HCT116 (cell line): Measurements from ENCODE around the gene BRINP1. TPM values are rescaled to one million over a fixed set of nuclear protein-coding genes. Genes with fewer than 3 reads are reported as not detected.

Experiments used
- ATAC-seq: fragments of 200-7000 bp; cut with Tn5 transposase; 2 replicates; pipeline ENCODE4 v1.9.1; 2020; ENCODE audit warnings: mild to moderate bottlenecking, moderate library complexity
- BruUV-seq: library from RNA; stranded (reverse); fragments of 400-500 nt; replicated peaks from 2 replicates; lab custom pipeline; 2021; lab: Mats Ljungman, UMichigan
- CTCF ChIA-PET: fragments of 300-600 bp; sonication (Branson Sonifier 250); formaldehyde crosslinking; loops from one replicate; lab custom pipeline; 2021; ENCODE audit warnings: antibody characterized with exemption; lab: Charles Lee
- POLR2A ChIA-PET: fragments of 300-600, 350-600 bp; sonication (Branson Sonifier 250); formaldehyde crosslinking; loops from one replicate; lab custom pipeline; 2021; ENCODE audit warnings: antibody characterized with exemption; lab: Charles Lee
- RAD21 ChIA-PET, 2 experiments: fragments of 300-600 bp; sonication (Branson Sonifier 250); formaldehyde crosslinking; loops; one replicate each; lab custom pipeline; 2023; ENCODE audit warnings: low total read pairs in 2 of 2; ENCODE audit not compliant: uncharacterized antibody in 2 of 2, unreplicated experiment in 2 of 2, low non-redundant PET in 1 of 2; lab: Charles Lee
- DNase-seq: peaks from one replicate; pipeline ENCODE4 v3.0.0-alpha.2; 2010; ENCODE audit warnings: low read depth, low spot score
- H2AFZ ChIP-seq: fragments of 200-600 bp; shearing (Covaris generic), sonication (generic); 2 replicates; pipeline ENCODE4 v1.6.1; 2017; ENCODE audit warnings: low read depth, mixed run types, mixed read lengths, antibody characterized with exemption, low read length; ENCODE audit not compliant: poor library complexity, severe bottlenecking
- H3K27ac ChIP-seq: 2 replicates; pipeline ENCODE4 v1.5.1; 2012; ENCODE audit warnings: low read depth, low read length
- H3K27me3 ChIP-seq: fragments of 200-600 bp; sonication (generic); 2 replicates; pipeline ENCODE4 v1.6.1; 2016; ENCODE audit warnings: mixed run types, low read length, mixed read lengths; ENCODE audit not compliant: insufficient read depth
- H3K36me3 ChIP-seq, 2 experiments: fragments of 200-500 bp in 1 of 2; fragments of 200-600 bp in 1 of 2; sonication (Bioruptor generic) in 1 of 2; sonication (generic) in 1 of 2; 2 replicates each; pipeline versions ENCODE4 v1.5.1 to v1.6.1; 2014 to 2016; ENCODE audit warnings: low read length in 2 of 2, inconsistent platforms in 1 of 2, mixed read lengths in 1 of 2, mixed run types in 1 of 2; ENCODE audit not compliant: insufficient read depth in 2 of 2, control insufficient read depth in 1 of 2
- H3K4me1 ChIP-seq, 2 experiments: fragments of 200-600 bp in 1 of 2; sonication (generic) in 1 of 2; 2 replicates each; pipeline versions ENCODE4 v1.5.1 to v1.6.1; 2012 to 2017; ENCODE audit warnings: low read length in 2 of 2, inconsistent platforms in 1 of 2, mild to moderate bottlenecking in 1 of 2, mixed read lengths in 1 of 2, mixed run types in 1 of 2, moderate library complexity in 1 of 2; ENCODE audit not compliant: insufficient read depth in 2 of 2, control insufficient read depth in 1 of 2
- H3K4me2 ChIP-seq: fragments of 200-600 bp; sonication (generic); 2 replicates; pipeline ENCODE4 v1.6.1; 2017; ENCODE audit warnings: mixed run types, low read length, mixed read lengths
- H3K4me3 ChIP-seq, 2 experiments: fragments of 200-600 bp in 1 of 2; sonication (generic) in 1 of 2; replicated peaks in 1 of 2; 2 replicates each; pipeline ENCODE4 v1.5.1; 2011 to 2016; ENCODE audit warnings: low read length in 2 of 2, control low read depth in 1 of 2, low read depth in 1 of 2, mild to moderate bottlenecking in 1 of 2, mixed read lengths in 1 of 2, mixed run types in 1 of 2
- H3K79me2 ChIP-seq: fragments of 200-600 bp; sonication (generic); 2 replicates; pipeline ENCODE4 v1.6.1; 2017; ENCODE audit warnings: mild to moderate bottlenecking, mixed run types, low read length, moderate library complexity, mixed read lengths; ENCODE audit not compliant: insufficient read depth
- H3K9ac ChIP-seq: fragments of 200-600 bp; sonication (generic); 2 replicates; pipeline ENCODE4 v1.6.1; 2016; ENCODE audit warnings: low read length, mixed read lengths
- H3K9me2 ChIP-seq: fragments of 200-600 bp; sonication (generic), shearing (Covaris generic); 2 replicates; pipeline ENCODE4 v1.6.1; 2017; ENCODE audit warnings: mixed run types, mild to moderate bottlenecking, moderate library complexity; ENCODE audit not compliant: insufficient read depth
- H3K9me3 ChIP-seq, 2 experiments: fragments of 200-500 bp in 1 of 2; fragments of 200-600 bp in 1 of 2; sonication (Bioruptor generic) in 1 of 2; sonication (generic) in 1 of 2; 2 replicates each; pipeline ENCODE4 v1.6.1; 2014 to 2017; ENCODE audit warnings: low read length in 2 of 2, mixed read lengths in 2 of 2, inconsistent platforms in 1 of 2, low read depth in 1 of 2, mild to moderate bottlenecking in 1 of 2, mixed run types in 1 of 2, moderate library complexity in 1 of 2; ENCODE audit not compliant: control insufficient read depth in 1 of 2, insufficient read depth in 1 of 2
- H4K20me1 ChIP-seq: fragments of 200-600 bp; sonication (generic), shearing (Covaris generic); 2 replicates; pipeline ENCODE4 v1.6.1; 2017; ENCODE audit warnings: mixed run types, mild to moderate bottlenecking, moderate library complexity; ENCODE audit not compliant: insufficient read depth
- ATF3 ChIP-seq: IDR thresholded peaks from 2 replicates; pipeline ENCODE4 v1.6.1; 2012
- CBX3 ChIP-seq: IDR thresholded peaks from 2 replicates; pipeline ENCODE4 v1.6.1; 2012; ENCODE audit warnings: low read depth
- CEBPB ChIP-seq: IDR thresholded peaks from 2 replicates; pipeline ENCODE4 v1.6.1; 2012; ENCODE audit warnings: low read depth
- CTCF ChIP-seq, 3 experiments: fragments of 200-600 bp in 1 of 3; sonication (generic) in 1 of 3; IDR thresholded peaks in 2 of 3; conservative IDR thresholded peaks in 1 of 3; 2 replicates each; pipeline ENCODE4 v1.5.1; 2012 to 2017; ENCODE audit warnings: low read depth in 2 of 3, low read length in 2 of 3, antibody characterized with exemption in 1 of 3, borderline replicate concordance in 1 of 3, control low read depth in 1 of 3, mild to moderate bottlenecking in 1 of 3, mixed read lengths in 1 of 3, mixed run types in 1 of 3, moderate library complexity in 1 of 3; ENCODE audit not compliant: insufficient read depth in 1 of 3
- EGR1 ChIP-seq: IDR thresholded peaks from 2 replicates; pipeline ENCODE4 v1.6.1; 2012; ENCODE audit warnings: low read depth
- ELF1 ChIP-seq: IDR thresholded peaks from 2 replicates; pipeline ENCODE4 v1.6.1; 2012; ENCODE audit warnings: low read depth, borderline replicate concordance
- EZH2 ChIP-seq: fragments of 200-600 bp; sonication (generic); IDR thresholded peaks from 2 replicates; pipeline ENCODE4 v1.6.1; 2017; ENCODE audit warnings: antibody characterized with exemption, mixed run types
- POLR2AphosphoS5 ChIP-seq: IDR thresholded peaks from 2 replicates; pipeline ENCODE4 v1.6.1; 2011; ENCODE audit warnings: mild to moderate bottlenecking, low read depth, low read length, moderate library complexity
- RAD21 ChIP-seq: IDR thresholded peaks from 2 replicates; pipeline ENCODE4 v1.6.1; 2012; ENCODE audit warnings: low read depth, mild to moderate bottlenecking
- SIN3A ChIP-seq: IDR thresholded peaks from 2 replicates; pipeline ENCODE4 v1.6.1; 2012; ENCODE audit warnings: low read depth
- SRF ChIP-seq: IDR thresholded peaks from 2 replicates; pipeline ENCODE4 v1.6.1; 2012; ENCODE audit warnings: low read depth
- YY1 ChIP-seq: IDR thresholded peaks from 2 replicates; pipeline ENCODE4 v1.6.1; 2011; ENCODE audit warnings: low read length, low read depth, moderate library complexity, mild to moderate bottlenecking; ENCODE audit not compliant: insufficient replicate concordance; ENCODE audit errors: extremely low read depth
- ZBTB33 ChIP-seq: IDR thresholded peaks from 2 replicates; pipeline ENCODE4 v1.6.1; 2011; ENCODE audit warnings: mild to moderate bottlenecking, low read length, moderate library complexity; ENCODE audit not compliant: insufficient replicate concordance; ENCODE audit errors: extremely low read depth
- intact Hi-C: fragments of 100-400 bp; cut with micrococcal nuclease; formaldehyde crosslinking; loops from 2 replicates; pipeline ENCODE4 v1.10.0; 2022
- total RNA-seq: library from RNA; stranded (reverse); gene quantifications from one replicate; pipeline ENCODE4 v1.2.1, GENCODE V29; 2021; ENCODE audit not compliant: unreplicated experiment

BRINP1 gene
- total RNA-seq, 1 experiment from 2014 or later: not detected

GRCh38 chr9:119255116-119255515 is 114.1 kb downstream of the BRINP1 start:
- no peak for ATAC-seq
- Histone ChIP-seq H3K9me2 (no peaks in the 10 kb centered on the region), H3K36me3 (no peaks in the 10 kb centered on the region), H2AFZ (no peak overlapping the region), H3K79me2 (no peaks in the 10 kb centered on the region), H3K27ac (no peak overlapping the region), H3K4me3 (no peak overlapping the region)
- RAD21 ChIA-PET: no interaction called here
- no TSS peak for BruUV-seq
- no peak for DNase-seq
- no peak for TF ChIP-seq CTCF (IDR thresholded peaks at IDR 0.05 in 2 of 3, conservative IDR thresholded peaks at IDR 0.05 in 1 of 3; ENCODE audit: borderline replicate concordance in 1 of 3, insufficient read depth in 1 of 3, low read depth in 2 of 3, low read length in 2 of 3)
- no peak for TF ChIP-seq SRF
- no peak for TF ChIP-seq RAD21
- TF ChIP-seq ATF3: no peak
- TF ChIP-seq ZBTB33: no peak
- no peak for TF ChIP-seq POLR2AphosphoS5
- no peak for TF ChIP-seq SIN3A
- TF ChIP-seq ELF1: no peak
- TF ChIP-seq CBX3: no peak
- TF ChIP-seq EZH2: no peak
- no peak for TF ChIP-seq CEBPB
- TF ChIP-seq EGR1: no peak
- no peak for TF ChIP-seq YY1
- TF ChIP-seq, all 23 proteins: peak for 0
- no peaks in the 10 kb centered on the region for H3K4me1 ChIP-seq
- POLR2A ChIA-PET: no interaction called here
- H3K27me3 ChIP-seq: no peaks in the 10 kb centered on the region
- no peak overlapping the region for H3K9ac ChIP-seq
- H4K20me1 ChIP-seq: no peaks in the 10 kb centered on the region
- intact Hi-C loops: no loop called here
- CTCF ChIA-PET: no interaction called here
- H3K4me2 ChIP-seq: no peak overlapping the region
- H3K9me3 ChIP-seq: peaks cover 8 to 16% of the 10 kb centered on the region in 2 experiments; a peak in 2 of 4 replicates
